Measurements from ENCODE around the gene CTNNA3.

CTNNA3 gene

DNA sequence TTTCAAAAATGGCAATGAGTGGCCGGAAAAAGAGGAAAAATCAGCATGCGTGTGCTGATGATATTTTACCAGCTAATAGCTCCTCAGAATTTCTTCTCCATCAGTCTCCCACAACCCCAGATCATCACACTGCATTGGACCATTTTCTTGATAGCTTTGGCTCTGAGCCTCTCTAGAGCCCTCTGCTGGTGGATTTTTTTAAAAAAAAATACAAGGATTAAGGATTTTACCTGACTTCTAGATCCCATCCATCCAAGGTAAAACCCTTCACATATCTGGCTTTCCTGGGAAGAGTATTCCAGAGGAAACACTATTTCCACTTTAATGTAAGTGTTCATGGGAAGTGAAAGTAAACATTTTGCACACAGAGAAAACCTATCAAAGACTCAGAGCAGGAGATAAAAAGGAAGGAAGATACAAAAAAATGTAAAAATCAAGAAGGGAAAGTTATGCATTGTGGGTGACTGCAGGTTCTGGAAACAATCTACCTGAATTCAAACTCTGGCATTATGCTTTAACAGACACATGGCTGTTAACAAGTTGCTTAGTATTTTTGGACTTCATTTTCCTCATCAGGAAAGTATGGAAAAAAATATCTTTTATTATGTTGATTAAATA lies 389.3 kb downstream of the CTNNA3 start:
- DNase-seq: no peak

GRCh38 chr10:67302701-67303100 lies 393.3 kb downstream of the CTNNA3 start:
- no peak for DNase-seq

DNA sequence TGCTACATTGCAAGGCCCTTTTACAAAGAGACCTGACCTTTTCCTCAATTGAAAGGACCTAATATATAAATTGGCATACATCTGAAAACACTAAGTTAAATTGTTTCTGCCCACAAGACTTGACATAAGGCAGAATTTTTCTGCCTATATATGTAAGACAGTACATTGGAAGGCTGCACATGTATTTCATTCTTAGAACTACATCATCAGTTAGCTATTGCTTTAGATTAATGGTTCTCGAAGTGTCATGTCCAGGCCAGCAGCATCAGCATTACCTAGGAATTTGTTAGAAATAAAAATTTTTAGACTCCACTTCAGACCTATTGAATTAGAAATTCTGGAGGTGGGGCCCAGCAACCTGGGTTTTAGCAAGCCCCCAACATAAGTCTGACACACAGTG lies 396.2 kb downstream of the CTNNA3 start:
- DNase-seq: no peak

DNA sequence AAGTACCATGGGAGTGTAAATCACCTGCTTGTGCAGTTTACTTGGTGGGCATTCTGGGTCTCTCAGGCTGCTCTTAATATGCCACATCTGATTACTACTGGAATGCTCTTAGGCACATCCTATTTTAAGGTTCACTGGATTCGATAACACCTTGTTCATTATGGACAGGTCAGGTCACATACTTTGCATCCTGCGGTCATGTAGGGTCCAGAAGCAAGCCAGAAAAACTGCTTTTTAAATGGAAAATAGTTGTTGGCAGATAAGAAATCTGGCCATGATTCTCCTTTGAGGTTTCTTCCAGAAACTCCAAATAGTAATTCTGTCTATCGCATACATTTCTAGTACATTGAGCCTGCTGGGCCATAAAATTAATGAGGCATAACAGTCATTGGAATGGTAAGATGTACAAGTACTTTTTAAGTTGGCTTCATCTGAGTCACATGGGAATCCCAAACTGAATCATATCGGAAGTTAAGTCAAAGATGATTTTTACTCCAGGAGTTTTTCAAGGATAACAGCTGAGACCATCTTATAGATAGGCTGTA lies 398.3 kb downstream of the CTNNA3 start:
- no peak for DNase-seq

DNA sequence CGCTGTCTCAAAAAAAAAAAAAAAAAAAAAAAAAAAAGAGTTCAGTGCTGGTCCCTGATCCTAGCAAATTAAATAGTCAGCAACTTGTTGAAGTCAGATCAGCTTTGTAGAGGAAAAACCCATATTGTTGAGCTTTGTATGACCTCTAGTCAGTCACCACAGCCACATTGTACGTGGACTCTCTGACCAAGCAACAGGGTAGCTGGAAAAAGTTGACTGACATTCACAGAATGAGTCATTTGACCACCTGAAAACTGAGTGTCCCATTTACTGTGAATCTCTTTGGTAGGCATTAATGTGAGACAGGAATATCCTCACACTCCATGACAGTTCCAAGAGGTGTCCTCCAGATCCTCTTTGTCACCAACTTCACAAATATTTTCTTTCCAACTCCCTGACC lies 399.1 kb downstream of the CTNNA3 start:
- no peak for DNase-seq

DNA sequence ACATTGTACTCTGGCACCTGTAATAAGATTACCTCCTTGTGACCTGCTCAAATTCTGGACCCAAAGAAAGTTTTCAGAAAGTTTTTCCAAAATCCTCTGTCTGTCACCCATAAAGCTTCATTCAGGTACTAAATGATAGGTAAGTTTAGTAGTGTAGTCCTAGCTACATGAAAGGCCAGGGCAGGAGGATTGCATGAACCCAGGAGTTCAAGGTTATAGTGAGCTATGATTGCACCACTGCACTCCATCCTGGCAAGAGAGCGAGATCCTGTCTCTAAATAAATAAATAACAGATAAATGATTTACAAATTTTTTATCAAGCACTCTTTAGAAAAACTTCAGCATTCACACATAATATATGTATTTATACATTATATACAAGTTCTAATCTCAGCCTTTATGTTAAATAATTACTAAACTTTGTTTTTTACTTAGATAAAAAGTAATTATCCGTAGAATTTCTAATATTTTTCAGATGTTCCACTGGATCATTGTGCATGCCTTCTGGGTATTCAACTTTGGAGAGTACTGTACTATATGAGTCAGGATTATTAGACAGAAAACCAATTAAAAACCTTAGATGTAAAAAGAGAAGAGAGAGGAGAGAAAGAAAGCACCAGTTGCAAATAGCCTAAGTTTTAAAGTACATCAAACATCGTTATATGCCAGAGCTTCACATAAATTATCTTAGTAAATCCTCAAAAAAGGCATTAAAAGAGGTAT lies 407.1 kb downstream of the CTNNA3 start:
- DNase-seq: no peak

- no peak for DNase-seq
These were observed 411.4 kb downstream of the CTNNA3 start for GRCh38 chr10:67284589-67284988.

DNA sequence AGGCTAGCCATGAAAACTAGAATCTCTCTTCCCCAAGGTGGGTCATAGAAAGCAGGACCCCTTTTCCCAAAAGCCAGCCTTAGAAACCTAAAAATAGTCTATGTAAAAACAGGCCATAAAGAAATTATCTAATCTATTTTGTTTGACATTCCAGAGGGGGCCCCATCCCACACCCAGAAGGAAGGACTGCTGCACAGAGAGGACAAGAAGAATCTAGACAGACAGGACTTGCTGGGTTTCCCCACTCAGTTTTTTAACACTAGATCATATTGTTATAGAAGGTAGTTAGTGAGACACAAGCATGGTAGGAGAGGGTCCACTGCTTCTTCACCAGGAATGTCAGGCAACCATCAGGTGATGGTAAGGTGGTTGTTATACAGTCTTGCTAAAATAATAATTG lies 413.1 kb downstream of the CTNNA3 start:
- DNase-seq: no peak

GRCh38 chr10:67280405-67280804 lies 415.6 kb downstream of the CTNNA3 start:
- no peak for DNase-seq

- no peak for DNase-seq
These were observed 418.6 kb downstream of the CTNNA3 start for GRCh38 chr10:67277402-67277801.

- no peak for DNase-seq
These were observed 426.2 kb downstream of the CTNNA3 start for GRCh38 chr10:67269828-67270227.

GRCh38 chr10:67268146-67268545 lies 427.8 kb downstream of the CTNNA3 start:
- no peak for DNase-seq

DNA sequence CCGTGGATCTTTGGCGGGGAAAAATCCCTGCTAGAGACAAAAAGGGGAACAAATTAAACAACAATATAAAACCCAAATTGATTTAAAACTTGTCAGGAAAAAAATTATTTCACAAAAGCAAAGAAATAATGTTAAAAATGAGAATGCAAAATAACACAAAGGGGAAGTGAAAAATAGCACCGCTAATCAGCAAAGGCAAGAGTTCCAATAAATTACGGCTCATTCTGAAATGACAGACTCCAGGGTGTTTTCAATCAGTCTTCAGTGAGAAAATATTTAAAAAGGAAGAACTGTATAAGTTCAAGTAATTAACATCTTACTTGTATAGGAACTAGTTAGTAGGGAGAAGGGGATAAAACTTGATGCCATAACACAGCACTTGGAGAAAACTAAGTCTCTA lies 433.3 kb downstream of the CTNNA3 start:
- no peak for DNase-seq

DNA sequence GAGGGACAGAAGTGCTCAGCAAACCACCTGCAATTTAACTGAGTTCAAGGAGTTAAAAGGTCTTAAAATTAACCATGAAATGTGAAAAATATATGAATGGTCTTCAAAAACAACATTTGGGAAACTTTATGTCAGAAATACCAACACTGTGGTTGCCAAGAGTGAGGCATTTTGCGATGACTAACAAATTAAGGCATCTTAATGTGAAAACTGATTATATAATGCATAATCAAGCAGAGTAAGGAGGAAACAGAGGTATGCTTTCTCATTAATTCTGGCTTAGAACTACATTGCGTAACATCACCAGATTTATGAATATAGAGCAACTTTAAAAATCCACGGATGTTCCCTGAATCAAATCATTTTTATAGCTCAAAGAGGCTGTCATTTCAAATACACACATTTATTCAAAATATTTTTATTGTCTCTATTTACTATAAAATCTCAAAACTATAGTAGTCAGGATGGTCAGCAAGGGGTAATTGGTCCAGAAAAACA lies 434.6 kb downstream of the CTNNA3 start:
- DNase-seq: no peak

GRCh38 chr10:67259319-67259929 lies 436.6 kb downstream of the CTNNA3 start:
- no peak for DNase-seq

GRCh38 chr10:67257427-67258144 lies 438.4 kb downstream of the CTNNA3 start:
- no peak for DNase-seq

DNA sequence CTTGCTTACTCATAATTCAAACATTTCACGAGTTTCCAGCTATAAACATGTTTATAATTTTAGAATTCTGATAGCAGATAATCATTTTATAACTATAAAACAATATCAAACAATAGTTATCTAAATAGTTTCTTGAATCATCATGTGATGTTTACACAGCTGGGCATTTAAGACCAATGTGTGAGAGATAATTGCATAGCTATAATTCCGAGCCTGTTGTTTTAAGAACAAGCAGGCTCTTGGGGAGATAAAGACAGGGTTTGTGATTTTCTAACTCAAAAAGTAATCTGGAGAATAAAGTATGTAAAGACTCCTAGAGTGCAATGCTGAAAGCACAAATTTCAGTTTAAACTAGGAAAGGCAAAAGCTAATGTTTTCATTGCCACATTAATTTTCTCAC lies 439.0 kb downstream of the CTNNA3 start:
- no peak for DNase-seq

DNA sequence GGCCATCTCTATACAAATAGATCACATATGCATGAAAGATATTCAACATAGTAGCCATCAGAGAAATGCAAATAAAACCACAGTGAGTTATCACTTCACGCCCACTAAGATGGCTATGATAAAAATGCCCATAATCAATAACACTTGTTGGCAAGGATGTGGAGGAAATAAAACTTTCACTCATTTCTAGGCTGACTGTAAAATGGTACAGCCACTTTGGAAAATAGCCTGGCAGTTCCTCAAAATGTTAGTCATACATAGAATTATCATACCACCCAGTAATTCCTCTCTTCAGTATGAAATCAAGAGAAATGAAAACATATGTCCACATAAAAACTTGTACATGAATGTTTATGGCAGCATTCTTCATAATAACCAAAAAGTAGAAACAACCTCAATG lies 445.3 kb downstream of the CTNNA3 start:
- DNase-seq: no peak

DNA sequence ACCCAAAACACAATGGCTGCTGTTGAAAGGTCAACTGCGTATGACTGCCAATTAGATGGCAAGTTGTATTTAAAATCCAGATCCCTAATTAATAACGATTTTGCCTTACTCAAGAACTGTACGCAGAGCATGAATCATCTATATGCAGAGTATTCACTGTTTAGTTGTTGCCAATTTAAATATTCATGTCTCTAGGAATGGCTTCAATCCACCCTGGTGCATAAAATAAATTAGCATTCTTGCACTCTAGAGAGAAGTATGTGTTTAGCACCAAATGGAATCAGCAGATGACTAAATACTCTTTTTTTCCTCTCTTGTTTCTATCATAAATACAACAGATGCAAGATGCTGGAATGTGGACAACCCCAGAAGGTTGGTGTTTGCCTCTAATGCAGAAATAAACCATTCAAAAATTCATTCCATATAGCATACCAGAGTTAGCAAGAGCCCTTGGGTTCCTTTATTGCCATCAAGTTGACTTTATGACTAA lies 449.9 kb downstream of the CTNNA3 start:
- DNase-seq: no peak

DNA sequence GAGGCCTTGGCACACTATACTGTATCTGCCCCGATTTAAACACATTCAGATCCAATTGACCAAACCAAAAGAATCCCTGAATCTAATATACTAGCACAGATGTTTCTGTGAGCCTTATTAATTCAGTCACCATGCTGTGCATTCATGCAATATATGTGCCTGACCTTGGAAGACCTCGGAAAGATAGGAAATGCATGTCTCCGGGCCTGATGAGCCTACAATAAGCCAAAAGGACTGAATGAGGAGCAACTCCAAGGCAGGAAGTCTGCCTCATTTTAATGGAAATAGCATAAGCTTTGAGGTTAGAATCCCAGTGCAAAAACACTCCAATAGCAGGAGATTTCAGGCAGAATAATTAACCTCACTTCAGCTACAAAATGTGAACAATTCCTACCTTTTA lies 453.5 kb downstream of the CTNNA3 start:
- no peak for DNase-seq

DNA sequence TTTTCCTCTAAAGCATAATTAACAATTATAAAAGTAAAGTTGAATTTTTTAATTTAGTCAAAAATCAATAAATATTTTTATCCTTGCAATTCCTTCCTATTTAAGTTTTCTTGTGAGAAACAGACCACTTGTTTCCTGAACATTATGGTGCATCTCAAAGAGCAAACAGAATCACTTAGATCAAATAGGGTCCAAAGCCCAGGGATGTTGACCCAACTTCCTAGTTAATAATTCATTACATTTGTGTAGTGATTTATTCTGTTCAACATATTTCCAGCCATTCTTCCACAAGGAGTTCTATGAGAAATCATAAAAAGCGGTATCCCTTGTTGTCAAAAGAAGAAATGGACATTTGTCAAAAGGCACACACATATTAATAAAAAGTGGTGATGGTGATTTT lies 454.5 kb downstream of the CTNNA3 start:
- no peak for DNase-seq

- DNase-seq: no peak
These were observed 456.0 kb downstream of the CTNNA3 start for GRCh38 chr10:67239864-67240497.

Measured in stimulated activated naive CD4-positive, alpha-beta T cell treated with Interleukin-2 at 50 U/mL for 16 hours (primary cell).